ENCODE data around the gene BCAS3.

BCAS3 gene

GRCh38 chr17:61073799-61074513 lies 396.3 kb downstream of the BCAS3 start:
- no peak for DNase-seq

- no peak for DNase-seq
These were observed 398.3 kb downstream of the BCAS3 start for GRCh38 chr17:61075988-61076387.

- no peak for DNase-seq
These were observed 399.0 kb downstream of the BCAS3 start for GRCh38 chr17:61076621-61077031.

- DNase-seq = no peak
These were observed 404.3 kb downstream of the BCAS3 start for GRCh38 chr17:61081959-61082358.

GRCh38 chr17:61084260-61084659 lies 406.6 kb downstream of the BCAS3 start:
- DNase-seq = no peak

GRCh38 chr17:61087024-61087423 lies 409.4 kb downstream of the BCAS3 start:
- no peak for DNase-seq

- no peak for DNase-seq
These were observed 410.9 kb downstream of the BCAS3 start for GRCh38 chr17:61088556-61088955.

- DNase-seq = no peak
These were observed 413.4 kb downstream of the BCAS3 start for GRCh38 chr17:61091096-61091495.

GRCh38 chr17:61097781-61098180 lies 420.1 kb downstream of the BCAS3 start:
- no peak for DNase-seq

- no peak for DNase-seq
These were observed 428.7 kb downstream of the BCAS3 start for GRCh38 chr17:61106354-61106753.

GRCh38 chr17:61116577-61116976 lies 438.9 kb downstream of the BCAS3 start:
- DNase-seq = no peak

- no peak for DNase-seq
These were observed 440.3 kb downstream of the BCAS3 start for GRCh38 chr17:61117983-61118382.

GRCh38 chr17:61118871-61119270 lies 441.2 kb downstream of the BCAS3 start:
- DNase-seq = no peak

- no peak for DNase-seq
These were observed 444.8 kb downstream of the BCAS3 start for GRCh38 chr17:61122326-61122913.

- DNase-seq = no peak
These were observed 446.9 kb downstream of the BCAS3 start for GRCh38 chr17:61124562-61124961.

- DNase-seq = no peak
These were observed 449.0 kb downstream of the BCAS3 start for GRCh38 chr17:61126473-61127249.

GRCh38 chr17:61127960-61128359 lies 450.3 kb downstream of the BCAS3 start:
- no peak for DNase-seq

GRCh38 chr17:61128661-61129115 lies 451.0 kb downstream of the BCAS3 start:
- no peak for DNase-seq

- no peak for DNase-seq
These were observed 451.9 kb downstream of the BCAS3 start for GRCh38 chr17:61129267-61130254.

- DNase-seq = no peak
These were observed 452.7 kb downstream of the BCAS3 start for GRCh38 chr17:61130330-61130729.

GRCh38 chr17:61131585-61131984 lies 453.9 kb downstream of the BCAS3 start:
- no peak for DNase-seq

- no peak for DNase-seq
These were observed 454.9 kb downstream of the BCAS3 start for GRCh38 chr17:61132524-61132923.

GRCh38 chr17:61133853-61134252 lies 456.2 kb downstream of the BCAS3 start:
- DNase-seq = no peak
